OCI-LY1 (cell line): Measurements from ENCODE around the gene ASIC3.

ENCODE experiments used
- CTCF ChIP-seq: fragments of 200-600 bp; sonication (generic), shearing (Covaris generic); IDR thresholded peaks from 2 replicates; pipeline ENCODE4 v1.5.1; 2017; ENCODE audit warnings: mild to moderate bottlenecking, antibody characterized with exemption, low read length, moderate library complexity, mixed read lengths
- EZH2 ChIP-seq: fragments of 200-600 bp; sonication (generic), shearing (Covaris generic); IDR thresholded peaks from 2 replicates; pipeline ENCODE4 v1.8.0; 2017; ENCODE audit warnings: borderline replicate concordance, mixed run types, mild to moderate bottlenecking, antibody characterized with exemption, low read length, moderate library complexity, mixed read lengths

GRCh38 chr7:151063212-151063561 lies 14.9 kb downstream of the ASIC3 start:
- TF ChIP-seq CTCF (no peak), EZH2 (no peak)
